Stimulated activated CD4-positive, alpha-beta T cell treated with anti-CD3 and anti-CD28 coated beads, Interleukin-15, amount 100 ng/mL, for 1 hour (primary cell): ENCODE results near the gene NME2.

Source experiments
- DNase-seq, 2 donors: peaks; one replicate each; pipeline ENCODE4 v3.0.0-alpha.2; 2020; ENCODE audit warnings: low read depth in 1 of 2, low spot score in 1 of 2

Gene NME2

DNA sequence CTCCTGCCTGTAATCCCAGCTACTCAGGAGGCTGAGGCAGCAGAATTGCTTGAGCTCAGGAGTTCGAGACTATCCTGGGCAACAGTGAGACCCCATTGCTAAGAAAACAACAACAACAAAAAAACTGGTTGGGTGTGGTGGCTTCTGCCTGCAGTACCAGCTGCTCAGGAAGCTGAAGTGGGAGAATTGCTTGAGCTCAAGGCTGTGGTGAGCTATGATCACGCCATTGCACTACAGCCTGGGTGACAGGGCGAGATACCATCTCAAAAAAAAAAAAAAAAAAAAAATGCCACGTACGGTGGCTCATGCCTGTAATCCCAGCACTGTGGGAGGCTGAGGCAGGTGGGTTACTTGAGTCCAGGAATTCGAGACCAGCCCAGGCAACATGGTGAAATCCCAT is 34.1 kb downstream of the NME2 start:
- no peak for DNase-seq

GRCh38 chr17:51200846-51201245 is 34.6 kb downstream of the NME2 start:
- no peak for DNase-seq

DNA sequence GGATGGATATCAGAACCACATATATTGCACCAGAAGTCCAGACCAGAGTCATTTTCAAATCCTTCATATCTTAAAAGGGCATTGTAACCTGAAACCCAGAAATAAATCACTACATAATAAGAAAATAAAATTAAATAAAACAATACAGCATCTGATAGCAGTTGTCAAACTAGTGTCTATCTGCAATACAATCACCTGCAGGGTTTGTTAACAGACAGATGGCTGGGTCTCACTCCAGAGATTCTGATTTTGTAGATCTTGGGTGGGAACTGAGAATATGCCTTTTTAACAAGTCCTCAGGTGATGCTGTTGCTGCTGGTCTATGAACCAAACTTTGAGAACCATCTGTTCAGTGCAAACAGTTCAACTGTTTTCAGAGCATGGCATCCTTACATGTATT is 37.6 kb downstream of the NME2 start:
- no peak for DNase-seq

DNA sequence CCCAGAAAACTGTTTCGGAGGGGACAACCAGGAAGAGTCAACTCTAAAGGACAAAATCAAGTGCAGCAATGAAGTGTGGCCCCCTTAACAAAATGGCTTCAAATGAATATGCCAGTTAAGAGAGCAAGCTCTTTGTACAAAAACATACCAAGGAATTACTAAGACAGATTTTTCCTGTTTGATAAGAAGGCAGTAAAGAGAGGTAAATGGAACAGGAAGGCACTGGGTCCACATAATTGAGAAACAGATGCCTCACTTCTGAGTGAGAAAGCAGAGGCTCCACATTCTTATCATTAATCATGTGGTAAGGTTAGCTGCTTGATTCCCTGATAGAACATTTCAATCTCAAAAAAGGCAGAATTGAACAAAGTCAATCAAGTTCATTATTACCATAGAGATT is 48.7 kb downstream of the NME2 start:
- DNase-seq: no peak

- DNase-seq: no peak
Observed at GRCh38 chr17:51217946-51218345, 51.7 kb downstream of the NME2 start.

DNA sequence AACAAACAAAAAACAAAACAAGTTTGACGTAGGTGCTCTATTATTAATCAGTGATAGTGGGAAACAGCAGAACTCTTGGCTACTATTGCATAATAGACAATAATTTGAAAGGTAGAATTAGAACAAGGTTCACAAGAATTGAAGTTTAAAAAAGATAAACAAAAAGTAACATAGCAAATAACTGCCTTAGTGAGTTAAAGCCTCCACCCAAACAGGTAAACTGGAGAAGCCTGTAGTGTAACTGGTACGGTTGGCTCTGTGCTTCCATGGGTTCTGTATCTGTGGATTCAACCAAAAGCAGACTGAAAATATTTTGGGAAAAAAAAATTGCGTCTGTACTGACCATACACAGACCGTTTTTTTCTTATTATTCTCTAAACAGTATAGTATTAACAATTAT is 55.1 kb downstream of the NME2 start:
- DNase-seq: no peak
